ENCODE data around the gene ZNF37A.
"Not testable (repeated sequence)": the region's sequence is repeated elsewhere in the genome, so short reads cannot be mapped to it uniquely, and the experiment has no call there.

The ZNF37A gene

DNA sequence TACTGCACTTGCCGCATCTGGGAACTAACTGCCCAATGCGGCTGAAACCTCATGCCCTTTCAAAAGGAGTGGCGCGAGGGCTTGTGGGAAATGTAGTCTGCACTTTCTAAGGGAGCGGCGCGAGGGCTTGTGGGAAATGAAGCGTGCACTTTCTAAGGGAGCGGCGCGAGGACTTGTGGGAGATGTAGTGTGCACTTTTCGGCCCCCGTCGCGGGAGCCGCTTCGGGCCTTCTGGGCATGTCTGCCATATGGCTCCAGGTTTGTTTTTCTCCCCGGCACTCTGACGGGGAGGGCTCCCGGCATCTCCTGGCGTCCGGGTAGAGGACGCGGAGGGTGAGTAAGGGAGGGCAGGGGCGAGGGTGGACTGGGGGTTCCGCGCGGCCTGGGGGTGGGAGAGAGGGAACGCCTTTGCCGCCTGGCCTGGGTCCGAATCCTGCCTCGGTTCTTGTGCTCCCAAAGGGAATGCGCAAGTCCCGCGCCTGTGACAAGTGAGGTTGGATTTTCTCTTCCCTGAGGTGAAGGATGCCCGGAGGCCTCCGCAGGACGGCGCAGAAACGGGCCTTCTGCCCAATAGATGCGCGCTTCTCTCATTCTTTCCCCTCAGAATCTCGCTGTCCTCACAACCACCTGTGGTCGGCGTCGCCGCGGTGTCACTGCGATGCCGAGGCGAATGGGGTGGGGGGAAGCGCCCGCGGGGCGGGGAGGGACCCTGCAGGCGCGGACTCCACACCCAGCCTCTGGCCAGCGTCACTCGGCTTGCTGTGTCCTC is at the start of gene ZNF37A:
ZNF37A (plus strand) TSS at position 180 of the 769 bp plus-strand sequence. CDS start 2,281 bp downstream, outside the sequence.
- in situ Hi-C loops (cut with MboI; ENCODE audit: low sequenced_read_pairs) = no loop called here

DNA sequence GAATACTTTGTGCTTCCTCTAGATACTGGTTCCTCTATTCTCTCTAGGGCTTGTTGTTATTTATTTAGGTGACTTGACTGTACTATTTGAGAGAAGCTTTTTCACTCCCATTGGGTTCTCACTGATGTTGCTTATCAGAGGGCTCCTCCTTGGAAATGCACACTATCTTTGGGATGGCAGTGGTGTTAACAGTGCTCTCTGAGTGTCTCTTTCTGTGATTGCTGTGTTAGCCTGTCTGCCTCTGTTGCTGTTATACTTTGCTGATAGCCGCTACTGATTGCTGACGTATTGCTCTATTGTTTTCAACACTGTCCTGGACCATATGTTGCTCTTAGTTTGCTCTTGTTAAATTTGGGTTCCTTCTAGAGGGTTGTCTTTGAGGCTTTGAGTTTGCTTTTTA is 49.0 kb upstream of the ZNF37A start:
- no peaks in the 10 kb centered on the region for H3K27me3 ChIP-seq (ENCODE audit: low read depth)
- H3K36me3 ChIP-seq (replicated peaks) = no peaks in the 10 kb centered on the region
- DNase-seq (ENCODE audit: low spot score in 2 of 2) = no peak
- H3K9me3 ChIP-seq = no peaks in the 10 kb centered on the region
- in situ Hi-C loops (cut with MboI; ENCODE audit: low sequenced_read_pairs) = no loop called here
- H3K4me3 ChIP-seq = no peak overlapping the region
- H3K4me1 ChIP-seq = no peaks in the 10 kb centered on the region

More for the DNA sequence above, at the start of gene ZNF37A:
- Histone ChIP-seq H3K36me3 (replicated peaks) (peaks cover 26% of the 10 kb centered on the region), H3K4me1 (no peaks in the 10 kb centered on the region), H3K9me3 (no peaks in the 10 kb centered on the region), H3K27me3 (ENCODE audit: low read depth) (no peaks in the 10 kb centered on the region), H3K4me3 (peak within 1 kb of the TSS; percentile 64)
- peak; percentile 85 to 92 for DNase-seq (ENCODE audit: low spot score in 2 of 2)

DNA sequence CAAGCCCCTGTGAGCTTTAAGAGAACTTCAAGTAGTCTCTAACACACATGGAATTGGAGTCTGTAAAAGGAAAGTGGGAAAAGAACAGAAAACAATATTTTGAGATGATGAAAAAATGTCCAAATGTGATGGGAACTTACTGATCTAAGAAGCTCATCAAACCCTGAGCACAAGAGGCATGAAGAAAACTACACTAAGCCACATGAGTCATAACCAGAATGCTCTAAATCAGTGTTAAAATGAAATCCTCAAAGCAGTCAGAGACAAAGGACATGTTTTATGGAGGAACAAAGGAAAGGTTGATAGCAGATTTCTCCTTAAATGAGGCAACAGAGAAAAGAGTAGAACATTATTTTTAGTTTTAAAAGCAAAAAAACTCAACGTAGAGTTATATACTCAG is 46.5 kb upstream of the ZNF37A start:
- Histone ChIP-seq H3K4me1 (no peaks in the 10 kb centered on the region), H3K9me3 (no peaks in the 10 kb centered on the region), H3K27me3 (ENCODE audit: low read depth) (no peaks in the 10 kb centered on the region)

DNA sequence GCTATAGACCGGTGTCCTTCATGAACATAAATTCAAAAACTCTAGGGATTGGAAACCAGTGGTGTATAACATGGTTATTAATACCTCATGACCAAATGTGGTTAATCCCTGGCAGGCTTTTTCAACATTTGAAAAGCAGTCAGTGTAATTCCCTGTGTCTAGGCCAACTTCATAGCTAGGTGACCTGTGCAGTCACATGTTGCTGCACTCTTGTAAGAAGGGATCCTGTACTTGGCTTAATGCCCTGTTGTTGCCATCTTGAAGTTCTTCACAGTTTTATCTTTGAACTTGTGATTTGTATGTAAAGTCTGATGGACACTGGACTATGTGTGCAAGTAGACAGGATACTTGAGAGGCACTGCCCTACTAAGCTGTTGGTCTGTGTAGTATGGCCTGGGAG is 43.9 kb upstream of the ZNF37A start:
- Histone ChIP-seq H3K4me1 (no peaks in the 10 kb centered on the region), H3K4me3 (no peak overlapping the region), H3K9me3 (peaks cover 5% of the 10 kb centered on the region; the same call in 1 of the 2 replicates), H3K27me3 (ENCODE audit: low read depth) (no peaks in the 10 kb centered on the region), H3K36me3 (replicated peaks) (peaks cover 9% of the 10 kb centered on the region)
- in situ Hi-C loops (cut with MboI; ENCODE audit: low sequenced_read_pairs) = no loop called here
- DNase-seq (ENCODE audit: low spot score in 2 of 2) = no peak

More for the DNA sequence above, 46.5 kb upstream of the ZNF37A start:
- Histone ChIP-seq H3K4me3 (no peak overlapping the region), H3K36me3 (replicated peaks) (no peaks in the 10 kb centered on the region; the same call in 1 of the 2 replicates)
- in situ Hi-C loops (cut with MboI; ENCODE audit: low sequenced_read_pairs) = no loop called here
- no peak for DNase-seq (ENCODE audit: low spot score in 2 of 2)

DNA sequence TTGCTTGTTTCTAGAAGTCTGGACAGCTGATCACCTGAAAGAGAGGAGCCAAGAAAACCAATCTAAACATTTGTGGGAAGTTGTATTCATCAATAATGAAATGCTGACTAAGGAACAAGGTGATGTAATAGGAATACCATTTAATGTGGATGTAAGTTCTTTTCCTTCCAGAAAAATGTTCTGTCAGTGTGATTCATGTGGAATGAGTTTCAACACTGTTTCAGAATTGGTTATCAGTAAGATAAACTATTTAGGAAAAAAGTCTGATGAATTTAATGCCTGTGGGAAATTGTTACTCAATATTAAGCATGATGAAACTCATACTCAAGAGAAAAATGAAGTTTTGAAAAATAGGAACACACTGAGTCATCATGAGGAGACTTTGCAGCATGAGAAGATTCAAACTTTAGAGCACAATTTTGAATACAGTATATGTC is 39.8 kb upstream of the ZNF37A start:
- DNase-seq (ENCODE audit: low spot score in 2 of 2) = no peak
- no peaks in the 10 kb centered on the region for H3K4me1 ChIP-seq
- peaks cover 14% of the 10 kb centered on the region; the same call in 1 of the 2 replicates for H3K9me3 ChIP-seq
- H3K27me3 ChIP-seq (ENCODE audit: low read depth) = no peaks in the 10 kb centered on the region
- peaks cover 25% of the 10 kb centered on the region for H3K36me3 ChIP-seq (replicated peaks)
- H3K4me3 ChIP-seq = no peak overlapping the region
- in situ Hi-C loops (cut with MboI; ENCODE audit: low sequenced_read_pairs) = no loop called here

DNA sequence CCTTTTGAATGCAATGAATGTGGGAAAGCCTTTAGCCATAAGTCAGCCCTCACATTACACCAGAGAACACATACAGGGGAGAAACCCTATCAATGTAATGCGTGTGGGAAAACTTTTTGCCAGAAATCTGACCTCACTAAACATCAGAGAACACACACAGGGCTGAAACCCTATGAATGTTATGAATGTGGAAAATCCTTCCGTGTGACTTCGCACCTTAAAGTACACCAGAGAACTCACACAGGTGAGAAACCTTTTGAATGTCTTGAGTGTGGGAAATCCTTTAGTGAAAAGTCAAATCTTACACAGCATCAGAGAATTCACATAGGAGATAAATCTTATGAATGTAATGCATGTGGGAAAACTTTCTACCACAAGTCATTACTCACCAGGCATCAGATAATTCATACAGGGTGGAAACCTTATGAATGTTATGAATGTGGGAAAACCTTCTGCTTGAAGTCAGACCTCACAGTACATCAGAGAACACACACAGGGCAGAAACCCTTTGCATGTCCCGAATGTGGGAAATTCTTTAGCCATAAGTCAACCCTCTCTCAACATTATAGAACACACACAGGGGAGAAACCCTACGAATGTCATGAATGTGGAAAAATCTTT is 38.8 kb upstream of the ZNF37A start:
- H3K4me3 ChIP-seq; H3K27me3 ChIP-seq (ENCODE audit: low read depth); DNase-seq (ENCODE audit: low spot score in 2 of 2); H3K4me1 ChIP-seq; in situ Hi-C loops (cut with MboI; ENCODE audit: low sequenced_read_pairs): not testable (repeated sequence)
- Histone ChIP-seq H3K36me3 (replicated peaks) (peaks cover 25% of the 10 kb centered on the region), H3K9me3 (peaks cover 14% of the 10 kb centered on the region; the same call in 1 of the 2 replicates)

DNA sequence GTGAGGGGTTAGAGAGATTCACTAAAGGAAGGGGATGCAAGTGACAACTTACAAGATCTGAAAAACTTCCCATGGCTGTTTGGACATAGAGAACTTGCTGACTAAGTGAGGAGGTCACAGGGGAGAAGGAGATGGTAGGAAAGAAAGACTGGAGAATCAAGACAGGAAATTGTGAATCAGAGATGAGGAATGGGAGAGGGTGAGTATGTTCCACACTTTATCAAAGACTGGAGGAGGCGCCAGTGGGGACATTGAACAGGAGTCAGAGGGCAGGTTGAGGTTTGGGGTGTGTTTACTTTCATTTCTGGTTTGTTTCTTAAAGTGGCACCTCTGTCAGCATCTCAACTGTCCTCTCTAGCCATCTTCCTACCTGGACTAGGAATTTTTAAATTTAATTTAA is 24.5 kb upstream of the ZNF37A start:
- H3K4me1 ChIP-seq; H3K4me3 ChIP-seq; H3K27me3 ChIP-seq (ENCODE audit: low read depth); in situ Hi-C loops (cut with MboI; ENCODE audit: low sequenced_read_pairs); H3K36me3 ChIP-seq (replicated peaks); H3K9me3 ChIP-seq; DNase-seq (ENCODE audit: low spot score in 2 of 2): not testable (repeated sequence)

DNA sequence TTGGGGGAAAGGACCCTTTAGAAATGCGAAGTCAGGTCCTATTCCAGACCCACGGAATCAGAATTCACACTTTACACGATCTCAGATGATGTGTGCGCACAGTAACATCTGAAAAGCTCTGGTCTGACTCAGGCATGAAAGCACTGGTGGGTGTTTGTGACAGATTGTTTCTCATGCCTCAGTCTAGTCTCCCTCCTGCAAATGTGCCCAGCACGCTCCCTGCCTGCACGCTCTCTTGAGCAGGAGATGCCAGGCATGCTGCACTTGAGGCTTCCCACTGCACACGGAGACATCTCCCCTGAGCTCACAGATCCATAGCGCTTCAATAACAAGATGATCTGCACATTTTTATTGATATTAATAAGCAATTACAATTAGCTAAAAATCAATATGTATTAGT is 23.6 kb upstream of the ZNF37A start:
- in situ Hi-C loops (cut with MboI; ENCODE audit: low sequenced_read_pairs) = no loop called here
- no peaks in the 10 kb centered on the region for H3K4me1 ChIP-seq
- DNase-seq (ENCODE audit: low spot score in 2 of 2) = no peak
- no peaks in the 10 kb centered on the region for H3K27me3 ChIP-seq (ENCODE audit: low read depth)
- no peak overlapping the region for H3K4me3 ChIP-seq
- no peaks in the 10 kb centered on the region for H3K36me3 ChIP-seq (replicated peaks)
- no peaks in the 10 kb centered on the region for H3K9me3 ChIP-seq

DNA sequence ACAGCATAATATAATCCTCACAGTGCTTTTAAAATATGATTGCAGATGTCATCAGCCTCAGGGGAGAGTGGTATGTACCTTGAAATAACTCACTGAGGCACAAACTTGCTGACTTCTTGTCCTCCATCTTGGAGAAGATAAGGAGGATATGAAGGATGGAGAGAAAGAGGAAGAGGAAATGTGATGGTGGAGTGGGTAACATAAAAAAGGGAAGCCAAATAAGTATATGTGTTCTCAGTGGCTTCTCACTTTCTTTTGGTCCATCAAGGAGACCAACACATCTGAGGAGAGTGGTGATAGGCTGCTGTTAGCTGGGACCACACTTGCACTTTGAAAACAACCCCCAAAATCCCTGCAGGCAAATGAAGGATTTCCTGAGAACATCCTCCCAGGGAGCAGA is 21.6 kb upstream of the ZNF37A start:
- Histone ChIP-seq H3K36me3 (replicated peaks) (no peaks in the 10 kb centered on the region), H3K9me3 (no peaks in the 10 kb centered on the region), H3K27me3 (ENCODE audit: low read depth) (no peaks in the 10 kb centered on the region), H3K4me3 (no peak overlapping the region), H3K4me1 (no peaks in the 10 kb centered on the region)
- in situ Hi-C loops (cut with MboI; ENCODE audit: low sequenced_read_pairs) = no loop called here
- DNase-seq (ENCODE audit: low spot score in 2 of 2) = no peak

DNA sequence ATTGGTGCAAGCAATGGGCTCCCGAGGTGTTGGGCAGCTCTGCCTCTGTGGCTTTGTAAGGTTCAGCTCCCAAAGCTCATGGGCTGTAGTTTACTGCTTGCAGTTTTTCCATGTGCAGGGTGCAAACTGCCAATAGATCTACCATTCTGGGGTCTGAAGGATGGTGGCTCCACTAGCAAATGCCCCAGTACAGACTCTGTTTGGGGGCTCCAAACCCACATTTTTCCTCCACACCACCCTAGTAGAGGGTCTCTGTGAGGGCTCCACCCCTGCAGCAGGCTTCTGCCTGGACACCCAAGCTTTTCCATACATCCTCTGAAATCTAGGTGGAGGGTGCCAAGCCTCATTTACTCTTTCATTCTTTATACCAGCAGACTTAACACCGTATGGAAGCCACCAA is 17.4 kb upstream of the ZNF37A start:
- H3K4me1 ChIP-seq = no peaks in the 10 kb centered on the region
- in situ Hi-C loops (cut with MboI; ENCODE audit: low sequenced_read_pairs) = no loop called here
- H3K36me3 ChIP-seq (replicated peaks) = no peaks in the 10 kb centered on the region
- H3K9me3 ChIP-seq = no peaks in the 10 kb centered on the region
- no peak overlapping the region for H3K4me3 ChIP-seq
- no peak for DNase-seq (ENCODE audit: low spot score in 2 of 2)
- no peaks in the 10 kb centered on the region for H3K27me3 ChIP-seq (ENCODE audit: low read depth)

DNA sequence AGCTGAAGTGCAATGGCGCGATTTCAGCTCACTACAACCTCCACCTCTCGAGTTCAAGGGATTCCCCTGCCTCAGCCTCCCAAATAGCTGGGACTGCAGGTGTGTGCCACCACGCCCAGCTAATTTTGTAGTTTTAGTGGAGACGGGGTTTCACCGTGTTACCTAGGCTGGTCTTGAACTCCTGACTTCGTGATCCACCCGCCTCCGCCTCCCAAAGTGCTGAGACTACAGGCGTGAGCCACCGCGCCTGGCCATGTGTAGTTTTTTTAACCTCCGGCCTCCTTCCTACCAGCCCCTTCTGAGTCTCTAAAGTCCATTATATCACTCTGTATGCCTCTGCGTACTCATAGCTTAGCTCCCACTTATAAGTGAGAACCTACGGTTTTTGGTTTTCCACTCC is 819 bp upstream of the ZNF37A start:
- in situ Hi-C loops (cut with MboI; ENCODE audit: low sequenced_read_pairs); H3K9me3 ChIP-seq; DNase-seq (ENCODE audit: low spot score in 2 of 2); H3K27me3 ChIP-seq (ENCODE audit: low read depth); H3K4me3 ChIP-seq; H3K4me1 ChIP-seq: not testable (repeated sequence)
- peaks cover 26% of the 10 kb centered on the region for H3K36me3 ChIP-seq (replicated peaks)

DNA sequence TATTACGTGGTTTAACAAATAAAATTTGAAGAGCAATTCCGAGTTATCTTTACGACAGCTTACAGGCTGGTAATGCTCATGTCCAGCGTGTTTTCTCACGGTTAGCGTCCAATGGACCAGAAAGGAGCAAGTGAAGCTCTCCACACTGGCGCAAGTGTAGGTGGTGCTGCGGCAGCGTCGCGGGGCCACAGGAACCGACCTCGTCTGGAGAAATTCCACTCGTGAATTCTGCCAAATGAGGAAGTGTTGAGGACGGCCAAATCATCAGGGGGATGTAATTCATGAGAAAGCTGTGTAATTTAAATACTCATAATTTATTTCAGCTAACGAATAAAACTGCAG is 350 bp upstream of the ZNF37A start:
- H3K36me3 ChIP-seq (replicated peaks) = peaks cover 26% of the 10 kb centered on the region
- H3K4me3 ChIP-seq = peak overlapping the region; percentile 64
- no peaks in the 10 kb centered on the region for H3K4me1 ChIP-seq
- in situ Hi-C loops (cut with MboI; ENCODE audit: low sequenced_read_pairs) = no loop called here
- no peaks in the 10 kb centered on the region for H3K27me3 ChIP-seq (ENCODE audit: low read depth)
- H3K9me3 ChIP-seq = no peaks in the 10 kb centered on the region
- no peak for DNase-seq (ENCODE audit: low spot score in 2 of 2)

DNA sequence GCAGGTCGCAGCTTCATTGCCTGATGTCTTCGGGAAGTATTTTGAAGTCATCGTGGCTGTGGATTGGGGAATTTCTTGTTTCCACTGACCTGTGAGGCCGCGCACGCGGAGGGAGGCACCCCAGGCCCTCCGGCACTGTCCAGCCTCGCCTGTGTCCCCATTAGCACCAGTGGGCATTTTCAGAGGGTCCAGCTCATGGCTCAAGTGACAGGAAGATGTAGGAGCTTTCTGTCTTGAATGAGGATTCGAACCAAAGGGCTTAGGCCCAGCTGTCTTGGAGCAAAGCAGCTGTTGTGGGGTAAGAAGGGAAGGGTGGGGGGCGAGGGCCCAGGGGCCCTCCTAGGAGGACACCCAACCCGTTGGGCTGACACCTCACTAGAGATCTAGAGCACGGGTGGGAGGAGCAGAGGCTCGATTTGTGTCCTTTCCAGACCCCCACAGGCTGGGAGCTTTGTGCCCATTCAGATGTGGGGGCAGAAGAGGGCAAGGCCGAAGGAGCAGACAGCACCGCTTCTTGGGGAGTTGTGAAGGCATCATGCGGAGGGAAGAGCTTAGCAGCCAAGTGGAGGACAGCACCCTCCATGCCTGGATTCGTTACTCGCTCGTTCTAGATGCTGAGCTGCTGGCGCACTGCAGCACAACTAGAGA is 914 bp downstream of the ZNF37A start:
- DNase-seq (ENCODE audit: low spot score in 2 of 2) = no peak
- no peaks in the 10 kb centered on the region for H3K4me1 ChIP-seq
- no peaks in the 10 kb centered on the region for H3K27me3 ChIP-seq (ENCODE audit: low read depth)
- H3K36me3 ChIP-seq (replicated peaks) = peaks cover 26% of the 10 kb centered on the region
- in situ Hi-C loops (cut with MboI; ENCODE audit: low sequenced_read_pairs) = no loop called here
- H3K9me3 ChIP-seq = no peaks in the 10 kb centered on the region
- H3K4me3 ChIP-seq = peak overlapping the region; percentile 64

DNA sequence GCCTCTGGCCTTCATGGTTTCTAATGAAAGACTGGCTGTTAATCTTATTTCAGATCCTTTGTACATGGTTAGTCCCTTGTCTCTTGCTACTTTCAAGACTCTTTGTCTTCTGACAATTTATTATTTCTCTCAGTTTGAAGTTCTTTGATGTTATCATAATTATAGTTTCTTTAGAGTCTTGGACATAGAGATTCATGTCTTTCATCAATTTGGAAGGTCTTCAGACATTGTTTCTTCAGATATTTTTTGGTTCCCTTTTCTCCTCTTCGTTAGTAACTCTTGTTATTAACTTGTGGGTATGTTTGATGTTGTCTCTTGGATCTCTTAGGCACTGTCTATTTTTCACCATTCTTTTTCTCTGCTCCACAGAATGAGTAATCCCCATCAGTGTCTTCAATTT is 8.7 kb downstream of the ZNF37A start:
- in situ Hi-C loops (cut with MboI; ENCODE audit: low sequenced_read_pairs) = no loop called here
- Histone ChIP-seq H3K4me1 (no peaks in the 10 kb centered on the region), H3K9me3 (peaks cover 9% of the 10 kb centered on the region), H3K36me3 (replicated peaks) (peaks cover 10% of the 10 kb centered on the region), H3K4me3 (no peak overlapping the region), H3K27me3 (ENCODE audit: low read depth) (no peaks in the 10 kb centered on the region)
- no peak for DNase-seq (ENCODE audit: low spot score in 2 of 2)

Data from HAP-1 (cell line).